Mesothelial cell of epicardium (in vitro differentiated cells): Measurements from ENCODE around the gene SVIL. TPM values are rescaled to one million over a fixed set of nuclear protein-coding genes. Genes with fewer than 3 reads are reported as not detected.
"Not testable (repeated sequence)": the region's sequence is repeated elsewhere in the genome, so short reads cannot be mapped to it uniquely, and the experiment has no call there.

ENCODE experiments used
- DNase-seq, 2 experiments: peaks; one replicate each; pipeline ENCODE4 v3.0.0; 2021; ENCODE audit warnings: low spot score in 2 of 2; ENCODE audit not compliant: unreplicated experiment in 2 of 2
- H3K27ac Mint-ChIP-seq: 2 replicates; pipeline ENCODE4 v1.8.0; 2021; ENCODE audit warnings: mixed read lengths
- H3K27me3 Mint-ChIP-seq: 2 replicates; pipeline ENCODE4 v1.8.0; 2021; ENCODE audit warnings: low read depth, mixed read lengths
- H3K36me3 Mint-ChIP-seq: 2 replicates; pipeline ENCODE4 v1.8.0; 2021; ENCODE audit warnings: mixed read lengths
- H3K4me1 Mint-ChIP-seq: 2 replicates; pipeline ENCODE4 v1.8.0; 2021; ENCODE audit warnings: mixed read lengths
- H3K4me3 Mint-ChIP-seq: 2 replicates; pipeline ENCODE4 v1.8.0; 2021; ENCODE audit warnings: mild to moderate bottlenecking, moderate library complexity, mixed read lengths
- H3K9me3 Mint-ChIP-seq: 2 replicates; pipeline ENCODE4 v1.8.0; 2021; ENCODE audit warnings: mixed read lengths
- CTCF ChIP-seq: fragments of 200-600 bp; sonication (generic); IDR thresholded peaks from one replicate; pipeline ENCODE4 v1.5.0; 2021; ENCODE audit warnings: antibody characterized with exemption; ENCODE audit not compliant: unreplicated experiment
- total RNA-seq: library from RNA; stranded (reverse); gene quantifications from 3 replicates; pipeline ENCODE4 v1.2.1, GENCODE V29; 2021

Gene SVIL
- total RNA-seq, 1 donor from 2014 or later: 293 TPM

- TF ChIP-seq CTCF: no peak
- H3K36me3 Mint-ChIP-seq: peaks cover 28% of the 10 kb centered on the region
- H3K4me1 Mint-ChIP-seq: peaks cover 5% of the 10 kb centered on the region
- no peaks in the 10 kb centered on the region for H3K9me3 Mint-ChIP-seq
- no peak overlapping the region for H3K27ac Mint-ChIP-seq
- no peak for DNase-seq
- no peak overlapping the region for H3K4me3 Mint-ChIP-seq
- H3K27me3 Mint-ChIP-seq: no peaks in the 10 kb centered on the region
These were observed 56.3 kb downstream of the SVIL start for GRCh38 chr10:29578457-29578856.

- no peaks in the 10 kb centered on the region for H3K27me3 Mint-ChIP-seq
- DNase-seq: no peak
- H3K4me3 Mint-ChIP-seq: no peak overlapping the region
- TF ChIP-seq CTCF: no peak
- H3K9me3 Mint-ChIP-seq: no peaks in the 10 kb centered on the region
- peaks cover 23% of the 10 kb centered on the region for H3K36me3 Mint-ChIP-seq
- H3K27ac Mint-ChIP-seq: peak overlapping the region; percentile 47
- peaks cover 5% of the 10 kb centered on the region for H3K4me1 Mint-ChIP-seq
These were observed 58.1 kb downstream of the SVIL start for GRCh38 chr10:29576681-29577080.

DNA sequence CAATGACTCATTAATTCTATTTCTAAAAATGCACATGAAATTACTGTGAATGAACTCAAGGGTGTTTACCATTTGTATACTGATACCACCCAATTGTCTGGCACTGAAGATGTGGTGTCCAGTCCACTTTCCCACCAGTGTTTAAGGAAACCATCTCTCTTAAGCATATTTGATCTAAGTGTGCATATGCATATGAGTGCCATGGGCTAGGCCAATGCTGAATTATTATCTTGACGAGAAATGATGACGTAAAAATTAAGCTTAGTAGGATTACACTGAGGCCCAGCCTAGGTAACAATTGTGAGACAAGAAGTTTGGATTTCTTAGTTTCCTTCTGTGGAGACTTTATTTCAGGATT is 59.7 kb downstream of the SVIL start:
- Mint-ChIP-seq H3K27me3 (no peaks in the 10 kb centered on the region), H3K9me3 (no peaks in the 10 kb centered on the region), H3K27ac (no peak overlapping the region), H3K4me1 (peaks cover 12% of the 10 kb centered on the region), H3K36me3 (peaks cover 21% of the 10 kb centered on the region), H3K4me3 (no peak overlapping the region)
- no peak for DNase-seq
- no peak for TF ChIP-seq CTCF

- not testable (repeated sequence) for DNase-seq, H3K27me3 Mint-ChIP-seq, H3K9me3 Mint-ChIP-seq, H3K27ac Mint-ChIP-seq, H3K4me3 Mint-ChIP-seq
- Mint-ChIP-seq H3K4me1 (peaks cover 18% of the 10 kb centered on the region), H3K36me3 (peaks cover 21% of the 10 kb centered on the region)
These were observed 60.3 kb downstream of the SVIL start for GRCh38 chr10:29574212-29575097.

GRCh38 chr10:29570248-29570647 is 64.5 kb downstream of the SVIL start:
- not testable (repeated sequence) for H3K27me3 Mint-ChIP-seq, H3K27ac Mint-ChIP-seq, H3K4me3 Mint-ChIP-seq, H3K9me3 Mint-ChIP-seq, DNase-seq
- Mint-ChIP-seq H3K36me3 (peaks cover 20% of the 10 kb centered on the region), H3K4me1 (peaks cover 34% of the 10 kb centered on the region)

- no peak for TF ChIP-seq CTCF
- Mint-ChIP-seq H3K9me3 (no peaks in the 10 kb centered on the region), H3K4me1 (peaks cover 34% of the 10 kb centered on the region), H3K27me3 (no peaks in the 10 kb centered on the region), H3K27ac (peak overlapping the region; percentile 6), H3K4me3 (no peak overlapping the region), H3K36me3 (peaks cover 16% of the 10 kb centered on the region)
- no peak for DNase-seq
These were observed 65.0 kb downstream of the SVIL start for GRCh38 chr10:29569795-29570194.

DNA sequence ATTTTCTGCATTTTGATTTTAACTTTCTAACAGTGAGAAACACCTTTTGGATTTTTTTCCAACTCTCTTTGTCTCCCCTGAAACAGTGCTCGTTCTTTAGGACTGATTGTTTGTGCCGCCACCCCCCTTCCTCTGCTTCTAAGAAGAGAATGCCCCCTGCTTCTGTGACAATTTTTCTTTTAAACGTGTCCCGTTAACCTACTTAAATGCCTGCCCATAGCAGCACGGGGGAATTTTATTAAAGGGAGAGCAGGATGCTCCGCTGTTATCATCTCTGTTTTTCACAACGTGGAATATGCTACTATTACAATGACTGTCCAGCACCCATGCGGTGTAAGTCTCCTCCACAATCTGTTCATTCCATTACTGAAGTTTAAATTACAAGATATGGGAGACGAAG is 67.8 kb downstream of the SVIL start:
- no peak for TF ChIP-seq CTCF
- H3K27ac Mint-ChIP-seq: peak overlapping the region; percentile 43
- peaks cover 23% of the 10 kb centered on the region for H3K36me3 Mint-ChIP-seq
- H3K4me1 Mint-ChIP-seq: peaks cover 34% of the 10 kb centered on the region
- H3K4me3 Mint-ChIP-seq: no peak overlapping the region
- no peaks in the 10 kb centered on the region for H3K9me3 Mint-ChIP-seq
- no peaks in the 10 kb centered on the region for H3K27me3 Mint-ChIP-seq
- no peak for DNase-seq

GRCh38 chr10:29566209-29566608 is 68.6 kb downstream of the SVIL start:
- H3K27me3 Mint-ChIP-seq, H3K4me3 Mint-ChIP-seq, DNase-seq, H3K9me3 Mint-ChIP-seq: not testable (repeated sequence)
- Mint-ChIP-seq H3K27ac (peak overlapping the region; percentile 9), H3K4me1 (peaks cover 34% of the 10 kb centered on the region), H3K36me3 (peaks cover 31% of the 10 kb centered on the region)
